ENCODE data around the gene BLOC1S5. TPM values are rescaled to one million over a fixed set of nuclear protein-coding genes. Genes with fewer than 3 reads are reported as not detected.
A peak's percentile ranks its signal among the peaks of the same experiment; 100 is the strongest.

BLOC1S5 gene
- total and polyA plus RNA-seq, 2 of the 13 experiments (the other 11 are each of a cell fraction or from before 2014, with no cell fraction given), result 10.5 to 41.5 TPM

DNA sequence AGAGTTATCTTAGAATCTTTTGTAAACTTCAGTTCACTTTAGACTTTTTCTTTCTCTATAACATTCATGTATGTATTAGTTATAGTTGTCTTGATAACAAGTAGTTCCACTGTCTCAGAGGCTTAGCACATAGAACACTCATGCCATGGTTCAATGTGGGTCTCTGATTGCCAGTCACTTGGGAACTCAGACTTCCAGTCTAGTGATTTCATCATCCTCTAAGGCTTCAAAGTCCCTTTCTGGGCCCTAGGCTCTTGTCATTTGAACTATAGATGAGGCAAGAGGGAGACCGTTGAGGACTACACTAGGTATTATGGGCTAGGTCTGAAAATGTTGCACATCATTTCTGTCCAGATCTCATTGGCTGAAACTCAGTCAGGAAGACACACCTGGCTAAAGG lies 46.5 kb upstream of the BLOC1S5 start (continued):
- TF ChIP-seq ZNF83 (CRISPR knock-in tag; IDR thresholded peaks at IDR 0.05; ENCODE audit: borderline replicate concordance), result no peak
- no peak for TF ChIP-seq PLSCR1 (CRISPR knock-in tag; IDR thresholded peaks at IDR 0.05; ENCODE audit: borderline replicate concordance)
- no peak for TF ChIP-seq DMAP1 (CRISPR knock-in tag; IDR thresholded peaks at IDR 0.05)
- TF ChIP-seq PAWR (CRISPR knock-in tag; IDR thresholded peaks at IDR 0.05; ENCODE audit: borderline replicate concordance), result no peak
- no peak for TF ChIP-seq ZNF883 (CRISPR knock-in tag; IDR thresholded peaks at IDR 0.05; ENCODE audit: not compliant biosample characterization)
- TF ChIP-seq ZNF780A (CRISPR knock-in tag; IDR thresholded peaks at IDR 0.05), result no peak
- TF ChIP-seq ZNF720 (CRISPR knock-in tag; IDR thresholded peaks at IDR 0.05), result no peak
- no peak for TF ChIP-seq ARID2 (CRISPR knock-in tag; IDR thresholded peaks at IDR 0.05; ENCODE audit: borderline replicate concordance)
- peak; percentile 42; the same call in 1 of the 2 replicates for TF ChIP-seq ZNF331 (CRISPR knock-in tag; IDR thresholded peaks at IDR 0.05)
- TF ChIP-seq, protein P1, sequence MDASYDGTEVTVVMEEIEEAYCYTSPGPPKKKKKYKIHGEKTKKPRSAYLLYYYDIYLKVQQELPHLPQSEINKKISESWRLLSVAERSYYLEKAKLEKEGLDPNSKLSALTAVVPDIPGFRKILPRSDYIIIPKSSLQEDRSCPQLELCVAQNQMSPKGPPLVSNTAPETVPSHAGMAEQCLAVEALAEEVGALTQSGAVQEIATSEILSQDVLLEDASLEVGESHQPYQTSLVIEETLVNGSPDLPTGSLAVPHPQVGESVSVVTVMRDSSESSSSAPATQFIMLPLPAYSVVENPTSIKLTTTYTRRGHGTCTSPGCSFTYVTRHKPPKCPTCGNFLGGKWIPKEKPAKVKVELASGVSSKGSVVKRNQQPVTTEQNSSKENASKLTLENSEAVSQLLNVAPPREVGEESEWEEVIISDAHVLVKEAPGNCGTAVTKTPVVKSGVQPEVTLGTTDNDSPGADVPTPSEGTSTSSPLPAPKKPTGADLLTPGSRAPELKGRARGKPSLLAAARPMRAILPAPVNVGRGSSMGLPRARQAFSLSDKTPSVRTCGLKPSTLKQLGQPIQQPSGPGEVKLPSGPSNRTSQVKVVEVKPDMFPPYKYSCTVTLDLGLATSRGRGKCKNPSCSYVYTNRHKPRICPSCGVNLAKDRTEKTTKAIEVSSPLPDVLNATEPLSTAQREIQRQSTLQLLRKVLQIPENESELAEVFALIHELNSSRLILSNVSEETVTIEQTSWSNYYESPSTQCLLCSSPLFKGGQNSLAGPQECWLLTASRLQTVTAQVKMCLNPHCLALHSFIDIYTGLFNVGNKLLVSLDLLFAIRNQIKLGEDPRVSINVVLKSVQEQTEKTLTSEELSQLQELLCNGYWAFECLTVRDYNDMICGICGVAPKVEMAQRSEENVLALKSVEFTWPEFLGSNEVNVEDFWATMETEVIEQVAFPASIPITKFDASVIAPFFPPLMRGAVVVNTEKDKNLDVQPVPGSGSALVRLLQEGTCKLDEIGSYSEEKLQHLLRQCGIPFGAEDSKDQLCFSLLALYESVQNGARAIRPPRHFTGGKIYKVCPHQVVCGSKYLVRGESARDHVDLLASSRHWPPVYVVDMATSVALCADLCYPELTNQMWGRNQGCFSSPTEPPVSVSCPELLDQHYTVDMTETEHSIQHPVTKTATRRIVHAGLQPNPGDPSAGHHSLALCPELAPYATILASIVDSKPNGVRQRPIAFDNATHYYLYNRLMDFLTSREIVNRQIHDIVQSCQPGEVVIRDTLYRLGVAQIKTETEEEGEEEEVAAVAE (CRISPR knock-in tag; IDR thresholded peaks at IDR 0.05; ENCODE audit: borderline replicate concordance), result 0 out of 2 replicates have a peak, but pooled peaks have one; percentile 28
- TF ChIP-seq MED1 (CRISPR knock-in tag; IDR thresholded peaks at IDR 0.05), result peak; percentile 56; the same call in 1 of the 2 replicates
- TF ChIP-seq TIGD3 (CRISPR knock-in tag; IDR thresholded peaks at IDR 0.05; ENCODE audit: borderline replicate concordance), result no peak
- no peak for TF ChIP-seq JARID2 (CRISPR knock-in tag; IDR thresholded peaks at IDR 0.05; ENCODE audit: insufficient replicate concordance)
- TF ChIP-seq EEA1 (CRISPR knock-in tag; IDR thresholded peaks at IDR 0.05; ENCODE audit: borderline replicate concordance), result no peak
- TF ChIP-seq JUNB (CRISPR knock-in tag; IDR thresholded peaks at IDR 0.05; ENCODE audit: borderline replicate concordance), result no peak
- no peak for TF ChIP-seq ZNF772 (CRISPR knock-in tag; IDR thresholded peaks at IDR 0.05)
- TF ChIP-seq ZNF556 (CRISPR knock-in tag; IDR thresholded peaks at IDR 0.05; ENCODE audit: borderline replicate concordance), result no peak
- TF ChIP-seq, protein P2, sequence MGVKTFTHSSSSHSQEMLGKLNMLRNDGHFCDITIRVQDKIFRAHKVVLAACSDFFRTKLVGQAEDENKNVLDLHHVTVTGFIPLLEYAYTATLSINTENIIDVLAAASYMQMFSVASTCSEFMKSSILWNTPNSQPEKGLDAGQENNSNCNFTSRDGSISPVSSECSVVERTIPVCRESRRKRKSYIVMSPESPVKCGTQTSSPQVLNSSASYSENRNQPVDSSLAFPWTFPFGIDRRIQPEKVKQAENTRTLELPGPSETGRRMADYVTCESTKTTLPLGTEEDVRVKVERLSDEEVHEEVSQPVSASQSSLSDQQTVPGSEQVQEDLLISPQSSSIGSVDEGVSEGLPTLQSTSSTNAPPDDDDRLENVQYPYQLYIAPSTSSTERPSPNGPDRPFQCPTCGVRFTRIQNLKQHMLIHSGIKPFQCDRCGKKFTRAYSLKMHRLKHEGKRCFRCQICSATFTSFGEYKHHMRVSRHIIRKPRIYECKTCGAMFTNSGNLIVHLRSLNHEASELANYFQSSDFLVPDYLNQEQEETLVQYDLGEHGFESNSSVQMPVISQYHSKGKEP (CRISPR knock-in tag; IDR thresholded peaks at IDR 0.05), result no peak
- no peak for TF ChIP-seq FOXP1 (IDR thresholded peaks at IDR 0.05)
- TF ChIP-seq FOXP1 (CRISPR knock-in tag; IDR thresholded peaks at IDR 0.05), result no peak
- TF ChIP-seq POGZ (CRISPR knock-in tag; IDR thresholded peaks at IDR 0.05), result peak; percentile 55
- no peak for TF ChIP-seq ZNF256 (CRISPR knock-in tag; conservative IDR thresholded peaks at IDR 0.05)
- TF ChIP-seq THYN1 (CRISPR knock-in tag; IDR thresholded peaks at IDR 0.05; ENCODE audit: borderline replicate concordance, low read depth), result no peak
- TF ChIP-seq ONECUT2 (CRISPR knock-in tag; IDR thresholded peaks at IDR 0.05), result no peak
- no peak for TF ChIP-seq HMG20B (CRISPR knock-in tag; conservative IDR thresholded peaks at IDR 0.05)
